HTR-8/SVneo (cell line): ENCODE measurements around the gene SDCBP2.

Source experiments
- DNase-seq: peaks from one replicate; pipeline ENCODE4 v3.0.0; 2011; ENCODE audit warnings: low spot score, mixed read lengths; ENCODE audit not compliant: insufficient read length
- FAIRE-seq: peaks from 2 replicates; lab custom pipeline; 2011; peaks lifted over from hg19 to GRCh38; lab: Jason Lieb, UNC

SDCBP2 gene

DNA sequence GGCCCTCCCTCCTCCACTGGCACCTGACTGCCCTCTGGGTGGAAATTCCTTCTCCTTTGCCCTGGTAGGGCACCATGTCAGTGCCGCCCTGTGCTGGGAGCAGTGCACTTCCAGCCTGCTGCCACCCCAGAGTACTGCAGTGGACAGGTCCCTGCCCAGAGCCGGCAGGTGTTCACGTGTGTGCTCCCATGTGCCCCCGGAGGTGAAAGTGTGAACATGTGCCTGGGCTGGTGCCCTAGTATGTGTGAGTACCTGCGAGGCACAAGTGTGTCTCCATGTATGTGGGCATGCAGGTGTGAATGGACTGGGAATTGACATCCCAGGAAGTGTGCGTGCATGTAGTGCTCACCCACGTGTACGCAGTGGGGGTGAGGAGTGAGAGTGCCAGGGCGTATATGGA lies 29.4 kb downstream of the SDCBP2 start:
- DNase-seq = peak; percentile 41

DNA sequence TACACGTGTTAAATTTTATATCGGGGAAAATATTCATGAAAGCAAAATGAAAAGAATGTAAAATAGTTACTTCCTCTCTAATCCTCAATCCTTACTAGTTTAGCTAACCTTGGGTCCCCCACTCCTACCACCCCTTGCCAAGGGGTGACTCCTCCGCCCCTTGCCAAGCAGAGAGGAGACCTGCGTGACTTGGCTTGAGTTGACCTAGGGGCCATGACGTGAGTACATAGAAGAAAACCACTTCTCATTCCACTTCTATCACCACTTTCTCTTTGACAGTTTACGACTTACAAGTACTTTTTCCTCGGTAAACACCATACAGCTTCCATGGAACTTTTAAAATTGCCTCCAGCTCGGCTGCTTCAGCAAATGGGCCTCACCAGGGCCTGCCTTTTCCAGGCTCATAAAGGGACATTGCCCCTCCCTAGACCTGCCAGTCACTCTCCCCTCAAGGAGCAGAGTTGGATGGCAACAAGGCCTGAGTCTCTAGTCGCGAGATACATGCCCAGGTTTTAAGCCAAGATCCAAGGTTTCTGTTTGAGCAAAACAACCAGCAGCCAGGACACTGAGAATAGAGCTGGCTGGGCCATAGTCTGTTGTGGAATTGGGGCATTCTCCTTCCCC lies 29.9 kb downstream of the SDCBP2 start:
- DNase-seq (no peak), FAIRE-seq (no peak)

More for the DNA sequence above, 29.4 kb downstream of the SDCBP2 start:
- FAIRE-seq = peak; percentile 63

DNA sequence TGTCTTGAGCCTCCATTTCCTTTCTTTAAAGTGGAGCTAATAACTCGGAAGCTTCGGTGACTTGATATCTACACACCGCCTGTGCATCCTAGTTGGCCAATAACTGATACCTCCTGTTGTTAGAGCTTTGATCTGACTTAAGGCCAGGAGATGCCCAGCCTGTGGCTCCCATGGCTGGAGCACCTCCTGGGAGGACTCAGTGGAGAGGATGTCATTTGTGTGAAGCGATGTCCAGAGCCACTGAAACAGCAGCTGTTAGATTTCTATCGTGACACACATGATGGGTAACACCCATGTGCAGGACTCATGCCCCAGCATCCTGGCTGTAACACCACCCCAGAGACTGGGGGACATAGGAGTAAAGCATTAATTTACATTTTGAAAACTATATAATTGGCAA lies 30.8 kb downstream of the SDCBP2 start:
- no peak for FAIRE-seq
- DNase-seq = no peak

DNA sequence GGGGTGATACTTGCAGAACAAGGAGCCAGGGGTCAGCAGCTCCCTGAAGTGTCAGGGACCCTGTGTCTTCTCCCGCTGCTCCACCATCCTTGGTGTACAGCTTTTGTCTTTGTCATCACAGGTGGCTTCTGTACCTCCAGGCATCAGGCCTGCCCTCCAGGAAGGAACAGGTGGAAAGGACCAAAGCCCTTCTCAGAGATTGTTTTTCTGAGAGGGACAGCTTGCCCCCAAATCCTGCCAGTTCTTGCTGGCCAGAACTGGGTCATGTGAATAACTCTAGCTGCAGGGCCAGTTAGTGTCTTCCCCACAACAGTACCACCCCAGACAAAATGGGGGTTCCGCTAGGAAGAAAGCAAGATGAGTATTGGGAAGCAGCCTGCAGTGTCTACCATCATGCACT lies 31.5 kb downstream of the SDCBP2 start:
- DNase-seq = no peak
- no peak for FAIRE-seq

DNA sequence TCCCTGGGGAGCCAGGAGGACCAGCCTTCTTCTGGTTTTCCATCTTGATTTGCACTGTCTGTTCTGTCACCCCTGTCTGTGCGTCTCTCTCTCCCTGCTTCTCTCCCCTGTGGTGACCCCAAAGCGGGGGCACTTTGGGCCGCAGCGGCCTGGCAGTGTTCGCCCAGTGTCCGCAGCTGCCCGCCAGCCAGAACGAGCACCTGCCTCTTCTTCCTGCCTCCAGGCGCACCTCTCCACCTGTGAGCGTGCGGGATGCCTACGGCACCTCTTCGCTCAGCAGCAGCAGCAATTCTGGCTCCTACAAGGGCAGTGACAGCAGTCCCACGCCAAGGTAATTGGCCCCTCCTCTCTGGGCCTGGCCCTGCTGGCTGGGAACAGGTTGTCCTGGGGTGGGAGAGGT lies 32.0 kb downstream of the SDCBP2 start:
- FAIRE-seq (no peak), DNase-seq (no peak)

DNA sequence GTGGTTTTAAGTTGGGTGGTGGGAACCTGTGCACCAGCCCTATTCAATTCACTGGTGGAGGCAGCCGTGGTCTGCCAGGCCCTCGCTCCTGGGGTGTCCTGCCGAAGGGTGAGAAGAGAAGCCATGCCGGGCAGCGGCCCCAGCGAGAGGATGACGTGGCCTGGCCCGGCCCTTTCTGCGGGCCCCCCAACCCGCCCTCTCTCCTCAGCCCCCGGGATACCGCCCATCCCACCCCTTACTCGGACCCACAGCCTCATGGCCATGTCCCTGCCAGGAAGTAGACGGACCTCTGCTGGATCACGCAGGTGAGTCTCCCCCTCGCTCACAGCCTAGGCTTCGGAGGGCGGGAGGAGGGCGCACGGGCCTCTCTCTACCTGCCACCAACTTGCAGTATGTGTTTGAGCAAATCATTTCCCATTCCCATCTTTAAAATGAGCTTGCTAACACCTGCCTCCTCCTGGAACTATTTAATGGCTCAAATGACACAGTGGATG lies 32.8 kb downstream of the SDCBP2 start:
- no peak for DNase-seq
- no peak for FAIRE-seq

DNA sequence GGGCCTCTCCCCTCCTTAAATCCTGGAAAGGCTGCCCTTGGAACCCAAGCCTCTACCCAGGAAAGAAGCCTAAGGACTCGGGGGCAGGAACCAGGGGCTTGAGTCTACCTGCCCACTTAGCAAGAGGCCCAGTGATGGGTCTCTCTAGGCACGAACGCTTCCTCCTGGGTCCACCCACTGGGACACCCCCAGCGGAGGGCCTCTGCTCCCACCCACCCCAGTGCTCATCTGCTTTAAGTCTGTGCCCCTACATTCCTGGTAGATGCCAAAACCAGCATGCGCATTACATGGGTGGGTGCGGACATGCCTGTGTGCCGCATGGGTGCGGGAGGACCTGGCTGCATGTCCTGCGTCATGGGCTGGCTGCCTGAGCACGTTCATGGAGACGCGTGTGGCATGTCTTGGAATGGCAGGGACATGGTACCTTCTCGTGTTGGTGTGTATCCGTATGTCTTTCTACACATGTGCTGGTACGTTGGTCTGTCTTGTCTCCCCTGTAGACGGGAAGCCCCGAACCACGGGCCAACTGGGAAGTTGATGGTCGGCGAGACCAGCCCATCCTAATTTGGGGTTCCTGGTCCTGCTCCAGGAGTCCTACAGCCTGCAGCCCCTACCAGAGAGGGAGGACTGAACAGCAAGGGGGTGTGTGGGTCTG lies 33.5 kb downstream of the SDCBP2 start:
- FAIRE-seq = no peak
- DNase-seq = no peak

DNA sequence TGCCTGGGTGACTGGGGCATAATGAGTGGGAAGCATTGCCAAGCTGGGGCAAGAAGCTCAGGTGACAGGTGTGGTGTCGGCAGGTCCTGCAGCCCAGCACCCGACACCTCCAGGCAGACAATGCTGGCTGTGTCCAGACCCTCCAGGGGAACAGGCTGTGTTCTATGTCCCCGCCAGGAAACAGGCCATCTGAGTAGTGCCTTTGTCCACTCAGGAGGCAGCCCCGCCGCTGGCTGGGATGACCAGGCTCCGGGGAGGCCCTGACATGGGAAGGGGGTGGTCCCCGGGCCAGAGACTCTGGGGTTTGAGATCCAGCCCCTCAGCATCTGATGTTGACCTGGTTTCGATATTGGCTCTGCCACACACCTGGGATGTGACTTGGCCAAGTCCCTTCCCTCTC lies 34.4 kb downstream of the SDCBP2 start:
- FAIRE-seq = no peak
- DNase-seq = no peak

DNA sequence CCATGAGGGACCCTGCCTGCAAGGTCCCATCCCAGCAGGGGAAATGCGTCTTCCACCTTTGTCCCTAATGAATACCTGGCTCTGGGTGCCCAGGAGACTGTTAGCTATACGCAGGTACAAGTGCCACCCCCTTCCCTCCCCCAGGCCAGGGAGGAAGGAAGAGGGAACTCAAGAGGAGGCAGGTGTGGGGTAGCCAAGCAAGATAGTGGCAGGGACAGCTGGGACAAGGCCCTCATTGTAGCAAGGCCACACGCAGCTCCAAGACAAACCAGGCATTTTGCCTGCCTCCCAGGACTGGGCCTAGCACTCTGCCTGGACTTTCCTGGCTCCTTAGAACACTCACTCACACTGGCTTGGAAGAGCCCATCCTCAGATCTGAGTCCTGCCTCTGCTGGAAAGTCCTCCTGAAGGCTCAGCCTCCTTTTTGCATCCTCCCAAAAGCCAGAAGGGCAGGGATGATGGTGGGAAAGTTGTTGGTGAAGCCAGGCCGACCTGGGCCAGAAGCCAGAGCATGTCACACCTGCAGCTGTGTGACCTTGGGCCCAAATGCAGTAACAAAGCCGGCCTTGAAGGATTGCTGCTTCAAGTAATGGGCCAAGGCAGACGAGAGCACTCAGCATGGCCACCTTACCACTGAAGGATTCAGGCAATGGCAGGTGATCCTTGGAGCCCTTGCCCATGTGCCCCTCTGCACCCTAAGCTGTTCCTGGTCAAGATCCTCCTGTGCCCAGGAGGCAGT lies 35.1 kb downstream of the SDCBP2 start:
- no peak for FAIRE-seq

DNA sequence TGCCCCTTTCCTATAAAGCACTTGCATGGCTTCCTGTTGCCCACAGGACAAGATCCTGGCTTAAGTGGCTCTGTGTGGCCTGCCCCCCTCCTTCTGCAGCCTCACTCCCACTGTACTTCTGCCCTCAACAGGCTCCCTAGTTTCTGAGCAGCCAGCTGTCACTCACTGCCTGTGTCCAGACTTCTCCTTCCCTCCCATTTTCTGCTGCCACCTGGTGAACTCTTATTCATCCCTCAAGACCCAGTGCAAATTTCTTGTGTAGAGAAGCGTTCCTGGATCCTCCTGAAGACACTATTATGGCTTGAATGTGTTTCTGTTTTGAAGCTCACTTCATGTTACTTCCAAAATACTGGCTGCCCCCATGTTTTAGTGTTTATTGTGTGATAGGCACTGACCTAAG lies 36.3 kb downstream of the SDCBP2 start:
- DNase-seq (no peak), FAIRE-seq (no peak)

More for the DNA sequence above, 35.1 kb downstream of the SDCBP2 start:
- no peak for DNase-seq

DNA sequence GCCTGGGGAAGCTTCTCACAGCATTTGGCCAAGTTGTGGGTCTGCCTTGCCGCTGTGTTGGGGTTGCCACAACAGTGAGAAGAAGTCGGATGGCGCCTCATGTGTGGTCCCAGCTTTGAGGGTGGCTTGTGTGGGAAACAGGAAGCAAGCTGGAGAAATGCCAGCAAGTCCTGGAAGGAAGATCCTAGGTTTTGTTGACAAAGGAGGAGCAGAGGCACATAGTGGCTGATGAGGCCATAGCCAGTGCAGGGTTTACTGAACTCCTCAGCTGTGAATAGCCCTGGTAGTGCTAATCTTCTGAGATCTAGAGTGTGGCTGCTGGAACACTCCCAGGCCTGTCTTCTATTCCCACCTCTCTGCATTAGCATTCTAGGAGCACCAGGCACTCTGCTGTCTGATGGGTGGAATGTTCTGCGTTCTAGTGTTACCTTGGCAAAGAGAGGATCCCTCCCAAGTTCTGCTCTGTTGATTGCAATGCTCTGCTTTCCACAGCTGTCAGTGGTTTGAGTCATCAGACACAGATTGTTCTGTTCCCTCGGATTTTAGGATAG lies 37.7 kb downstream of the SDCBP2 start:
- FAIRE-seq (no peak), DNase-seq (no peak)

DNA sequence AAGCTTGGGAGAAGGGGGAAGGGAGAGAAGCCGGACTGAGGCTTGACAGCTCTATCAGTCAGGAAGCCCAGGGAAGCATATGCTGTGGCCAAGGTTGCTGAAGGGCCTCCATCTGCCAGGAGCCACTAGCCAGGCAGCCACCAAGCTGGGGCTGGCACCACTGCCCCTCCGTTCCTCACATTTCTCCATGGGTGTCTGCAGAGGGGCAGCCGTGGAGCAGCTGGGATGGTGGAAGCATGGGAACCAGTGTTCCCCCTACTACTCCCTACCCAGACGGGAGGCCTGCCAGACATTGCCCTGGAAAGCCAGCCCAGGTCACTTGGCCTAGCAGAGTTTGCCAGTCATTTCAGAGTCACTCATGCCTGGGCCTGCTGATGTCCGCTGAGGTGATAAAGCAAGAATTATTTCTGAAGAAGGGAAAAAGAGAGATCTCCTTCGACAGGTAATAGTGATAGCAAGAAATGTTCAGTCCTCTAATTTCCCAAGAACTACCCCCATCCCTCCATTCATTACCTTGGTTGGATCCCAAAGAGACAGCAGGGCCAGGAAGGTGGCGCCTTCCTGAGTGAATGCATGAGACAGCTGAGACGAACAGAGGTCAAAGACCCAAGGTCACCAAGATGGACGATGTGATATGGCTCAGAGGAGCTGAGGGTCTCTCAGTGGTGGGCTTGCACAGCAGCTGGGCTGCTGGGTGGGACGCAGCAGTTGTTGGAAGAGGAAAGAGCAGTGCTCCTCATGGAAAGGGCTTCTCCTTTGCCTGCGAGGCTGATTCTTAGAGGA lies 41.0 kb downstream of the SDCBP2 start:
- no peak for FAIRE-seq
- no peak for DNase-seq

DNA sequence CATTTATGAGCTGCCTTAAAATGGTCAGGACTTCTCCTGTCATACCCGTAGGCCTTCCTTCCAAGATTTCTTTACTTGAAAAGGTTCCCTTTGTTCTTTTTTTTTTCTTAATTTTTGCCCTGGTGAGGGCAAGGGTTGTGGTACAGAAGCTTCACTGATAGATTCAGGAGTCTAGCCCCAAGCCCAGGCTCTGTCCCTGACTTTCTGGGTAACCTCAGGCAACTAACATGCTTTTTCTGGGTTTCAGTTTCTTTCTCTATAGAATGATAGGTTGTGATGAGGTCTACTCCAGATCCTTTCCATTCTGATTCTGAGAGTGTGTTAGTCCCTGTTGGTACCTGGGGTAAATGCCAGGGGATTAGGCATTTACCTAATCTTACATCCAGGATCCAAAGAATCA lies 41.6 kb downstream of the SDCBP2 start:
- no peak for DNase-seq
- no peak for FAIRE-seq

DNA sequence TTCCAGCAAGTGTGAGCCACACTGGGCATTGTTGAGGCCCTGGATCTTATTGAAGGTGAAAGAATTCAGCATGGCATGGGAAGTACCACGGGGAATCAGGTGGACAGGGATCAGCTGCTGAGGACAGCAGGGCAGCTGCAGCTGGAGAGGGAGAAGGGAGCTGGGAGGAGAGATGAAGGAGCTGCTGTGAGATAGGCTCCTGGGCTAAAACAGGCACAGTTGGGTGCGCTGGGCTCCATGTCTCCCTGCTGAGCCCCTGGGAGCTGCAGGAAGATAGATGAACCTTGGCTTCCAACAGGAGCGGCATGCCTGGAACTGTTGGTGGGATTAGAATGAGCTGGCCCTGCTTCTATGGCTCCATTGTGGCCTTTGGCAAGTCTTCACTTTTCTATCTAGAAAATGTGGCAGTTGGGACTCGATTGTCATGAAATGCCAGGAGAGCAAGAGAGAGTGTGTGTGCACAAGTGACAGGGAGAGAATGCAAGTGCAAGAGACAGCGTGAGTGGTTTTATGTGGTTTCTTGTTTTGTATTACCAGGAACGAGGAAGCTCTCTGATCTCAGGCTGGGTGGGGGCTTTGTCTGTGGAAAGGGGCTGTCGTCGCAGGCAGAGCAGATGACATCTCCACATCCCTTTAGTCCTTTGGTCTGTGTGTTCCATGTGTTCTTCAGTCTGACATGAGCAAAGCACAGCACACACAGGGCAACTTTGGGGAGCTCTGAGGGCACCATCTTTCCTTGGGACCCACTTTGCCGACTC lies 42.5 kb downstream of the SDCBP2 start:
- no peak for DNase-seq
- no peak for FAIRE-seq

DNA sequence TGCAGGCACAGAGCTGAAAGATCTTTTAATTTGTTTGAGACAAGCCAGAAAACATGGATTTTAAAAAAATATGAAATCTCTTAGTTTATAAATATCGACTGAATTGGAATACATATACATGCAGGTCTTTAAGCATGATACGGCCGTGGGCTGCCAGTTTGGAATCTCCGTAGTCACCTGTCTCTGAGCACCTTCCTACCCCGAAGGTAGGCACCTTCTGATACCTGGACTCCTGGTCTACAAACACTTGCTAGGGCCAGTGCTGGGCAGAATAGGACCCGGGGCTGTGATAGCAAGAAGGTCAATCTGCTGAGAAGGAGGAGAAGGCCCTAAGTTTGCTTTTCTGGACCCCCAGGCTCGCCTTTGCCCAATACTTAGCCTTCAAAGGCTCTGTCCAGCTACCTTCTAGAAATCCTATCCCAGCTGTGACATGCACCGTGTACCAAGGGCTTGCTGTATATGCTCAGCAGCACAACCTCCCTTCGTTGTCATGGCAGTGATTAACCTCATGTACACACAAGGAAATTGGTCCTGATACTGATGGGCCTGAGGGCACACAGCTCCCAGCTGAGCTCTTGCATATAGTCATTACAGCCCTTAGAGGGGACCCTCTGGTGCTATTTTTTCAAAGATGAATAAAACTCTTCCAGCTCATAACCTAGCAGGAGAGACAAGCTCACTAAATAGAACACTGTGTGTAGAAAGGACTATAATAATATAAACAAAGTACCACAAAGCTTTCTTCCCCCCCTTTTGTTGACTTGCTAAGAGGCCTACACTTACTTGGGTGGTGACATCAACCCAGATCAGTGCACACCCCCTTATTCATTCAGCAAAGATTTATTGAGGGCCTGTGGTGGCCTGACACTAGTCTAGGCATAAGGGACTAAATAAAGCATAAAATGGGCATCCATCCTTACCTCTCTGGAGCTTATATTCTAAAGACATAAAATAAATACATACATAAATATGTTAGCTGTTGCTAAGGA lies 45.1 kb downstream of the SDCBP2 start:
- DNase-seq = no peak
- FAIRE-seq = no peak

DNA sequence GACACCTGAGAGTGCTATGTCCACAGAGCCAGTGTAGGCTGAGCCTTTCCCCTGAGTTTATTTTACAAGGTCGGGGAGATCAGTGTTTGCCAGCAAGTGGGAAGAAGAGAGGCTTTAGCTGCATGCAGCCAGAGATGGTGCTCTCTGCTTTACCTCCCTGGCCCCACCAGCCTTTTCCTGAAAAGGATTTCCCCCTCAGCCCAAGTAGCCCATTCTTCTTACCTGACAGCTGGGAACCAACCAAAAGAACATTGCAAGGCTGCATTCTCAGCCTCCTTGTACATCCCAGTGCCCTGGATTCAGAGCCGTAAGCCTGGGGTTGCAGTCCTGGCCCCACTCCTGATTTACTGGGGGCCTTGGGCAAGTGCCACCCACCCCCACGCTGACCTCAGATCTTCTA lies 46.0 kb downstream of the SDCBP2 start:
- no peak for FAIRE-seq

DNA sequence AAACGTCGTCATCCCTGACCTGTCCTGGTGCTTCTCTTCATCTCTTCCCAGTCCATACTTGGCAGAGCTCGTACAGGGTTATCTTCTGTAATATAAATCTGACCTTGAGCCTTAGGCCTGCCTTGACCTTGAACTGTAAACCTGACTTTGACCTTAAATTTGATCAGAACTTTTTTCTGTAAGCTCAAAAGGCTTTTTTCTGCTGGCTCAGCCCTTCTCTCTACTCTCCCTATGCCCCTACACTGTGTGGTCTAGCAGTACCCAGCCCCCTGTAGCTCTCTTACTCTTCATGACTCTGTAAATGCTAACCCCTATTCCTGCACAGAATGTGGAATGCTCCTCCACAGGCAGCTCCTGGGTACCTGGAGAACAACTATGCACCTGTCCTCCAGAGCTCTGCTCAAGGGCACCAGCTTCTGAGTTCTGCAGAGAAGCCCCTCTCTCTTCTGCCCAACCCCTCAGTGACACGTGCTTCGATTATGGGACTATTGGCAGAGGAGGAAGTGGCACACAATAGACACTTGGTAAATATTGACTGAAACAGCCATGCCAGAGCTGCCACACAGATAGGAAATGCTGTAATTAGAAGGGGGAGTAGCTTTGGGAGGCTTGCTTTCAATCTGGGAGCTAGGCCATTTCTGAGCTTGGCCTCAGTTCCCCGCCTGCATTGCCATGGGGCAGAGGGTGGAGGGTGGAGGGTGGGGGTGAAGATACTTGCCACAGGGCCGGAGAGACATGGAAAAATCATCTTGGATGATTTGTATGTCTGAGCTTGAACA lies 47.5 kb downstream of the SDCBP2 start:
- no peak for FAIRE-seq

More for the DNA sequence above, 46.0 kb downstream of the SDCBP2 start:
- no peak for DNase-seq

More for the DNA sequence above, 47.5 kb downstream of the SDCBP2 start:
- DNase-seq = no peak
